ENCODE results near the gene MAPK10.

The MAPK10 gene

DNA sequence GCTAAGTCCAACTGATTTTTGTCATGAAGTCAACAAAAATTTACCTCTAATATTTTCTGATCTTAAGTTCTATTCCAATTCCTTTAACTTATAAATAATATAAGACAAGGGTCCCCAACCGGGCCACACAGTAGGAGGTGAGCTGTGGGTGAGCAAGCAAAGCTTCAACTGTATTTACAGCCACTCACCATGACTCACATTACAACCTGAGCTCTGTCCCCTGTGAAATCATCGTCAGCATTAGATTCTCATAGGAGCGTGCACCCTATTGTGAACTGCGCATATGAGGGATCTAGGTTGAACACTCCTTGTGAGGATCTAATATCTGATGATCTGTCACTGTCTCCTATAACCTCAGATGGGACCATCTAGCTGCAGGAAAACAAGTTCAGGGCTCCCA lies 227.4 kb downstream of the MAPK10 start:
- no peak for DNase-seq (ENCODE audit: low read depth)
- TF ChIP-seq, protein P1, sequence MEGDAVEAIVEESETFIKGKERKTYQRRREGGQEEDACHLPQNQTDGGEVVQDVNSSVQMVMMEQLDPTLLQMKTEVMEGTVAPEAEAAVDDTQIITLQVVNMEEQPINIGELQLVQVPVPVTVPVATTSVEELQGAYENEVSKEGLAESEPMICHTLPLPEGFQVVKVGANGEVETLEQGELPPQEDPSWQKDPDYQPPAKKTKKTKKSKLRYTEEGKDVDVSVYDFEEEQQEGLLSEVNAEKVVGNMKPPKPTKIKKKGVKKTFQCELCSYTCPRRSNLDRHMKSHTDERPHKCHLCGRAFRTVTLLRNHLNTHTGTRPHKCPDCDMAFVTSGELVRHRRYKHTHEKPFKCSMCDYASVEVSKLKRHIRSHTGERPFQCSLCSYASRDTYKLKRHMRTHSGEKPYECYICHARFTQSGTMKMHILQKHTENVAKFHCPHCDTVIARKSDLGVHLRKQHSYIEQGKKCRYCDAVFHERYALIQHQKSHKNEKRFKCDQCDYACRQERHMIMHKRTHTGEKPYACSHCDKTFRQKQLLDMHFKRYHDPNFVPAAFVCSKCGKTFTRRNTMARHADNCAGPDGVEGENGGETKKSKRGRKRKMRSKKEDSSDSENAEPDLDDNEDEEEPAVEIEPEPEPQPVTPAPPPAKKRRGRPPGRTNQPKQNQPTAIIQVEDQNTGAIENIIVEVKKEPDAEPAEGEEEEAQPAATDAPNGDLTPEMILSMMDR (IDR thresholded peaks at IDR 0.05; ENCODE audit: low read depth, low read length, missing control alignments) = no peak
- H3K4me3 ChIP-seq (ENCODE audit: low read depth, low read length) = no peak overlapping the region

DNA sequence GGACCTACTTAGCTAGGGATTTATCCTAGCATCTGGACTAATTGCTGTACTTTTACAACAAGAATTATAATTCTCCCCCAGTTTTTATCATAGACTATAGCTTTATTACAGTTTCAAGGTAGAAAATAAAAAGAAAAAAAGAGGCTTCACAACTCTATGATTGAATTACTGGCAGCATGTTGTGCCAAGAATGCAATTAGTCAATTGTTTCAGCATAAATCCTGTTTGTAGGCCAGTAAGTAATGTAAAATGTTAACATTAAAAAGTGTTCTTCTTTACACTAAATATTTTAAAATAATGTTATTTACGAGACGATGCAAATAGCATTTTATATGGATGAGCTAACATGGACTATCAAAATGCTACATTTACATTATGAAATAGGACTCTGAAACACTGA lies 228.4 kb downstream of the MAPK10 start:
- TF ChIP-seq, protein P1 (IDR thresholded peaks at IDR 0.05; ENCODE audit: low read depth, low read length, missing control alignments) = no peak
- no peak overlapping the region for H3K4me3 ChIP-seq (ENCODE audit: low read depth, low read length)
- no peak for DNase-seq (ENCODE audit: low read depth)

DNA sequence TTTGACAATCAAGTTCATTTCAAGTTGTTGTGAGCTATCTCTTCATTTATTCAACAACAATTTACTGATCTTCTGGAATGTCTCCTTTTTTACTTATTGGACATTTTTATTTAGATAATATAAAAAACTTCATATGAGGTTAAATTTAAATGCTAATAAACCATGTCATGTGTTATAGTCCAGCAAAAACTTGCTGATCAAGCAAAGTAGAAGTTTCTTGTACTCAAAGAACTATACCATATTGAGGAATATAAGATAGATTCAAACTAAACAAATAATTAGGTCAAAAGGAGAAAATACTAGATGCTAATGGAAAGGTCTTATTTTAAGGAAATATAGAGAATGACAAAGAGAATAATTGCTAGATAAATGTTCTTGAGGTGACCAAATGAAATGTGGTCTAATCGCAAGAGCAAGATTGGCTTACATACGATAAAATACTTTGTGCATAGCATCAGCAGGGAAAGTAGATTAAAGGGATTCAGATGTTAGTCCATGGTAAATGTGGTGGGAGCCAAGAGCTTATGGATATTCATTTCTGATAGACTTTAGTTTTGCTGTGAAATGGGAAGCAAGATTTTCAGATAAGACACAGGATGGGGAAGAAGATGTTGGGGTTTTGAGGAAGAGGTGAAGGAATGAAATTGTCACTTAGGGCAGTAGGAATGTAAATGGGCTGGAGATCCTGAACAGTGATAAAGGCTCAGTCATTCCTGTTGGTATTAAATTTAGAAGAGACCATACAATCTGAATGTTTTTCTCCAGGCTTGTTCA lies 229.5 kb downstream of the MAPK10 start:
- H3K4me3 ChIP-seq (ENCODE audit: low read depth, low read length) = no peak overlapping the region
- no peak for DNase-seq (ENCODE audit: low read depth)

DNA sequence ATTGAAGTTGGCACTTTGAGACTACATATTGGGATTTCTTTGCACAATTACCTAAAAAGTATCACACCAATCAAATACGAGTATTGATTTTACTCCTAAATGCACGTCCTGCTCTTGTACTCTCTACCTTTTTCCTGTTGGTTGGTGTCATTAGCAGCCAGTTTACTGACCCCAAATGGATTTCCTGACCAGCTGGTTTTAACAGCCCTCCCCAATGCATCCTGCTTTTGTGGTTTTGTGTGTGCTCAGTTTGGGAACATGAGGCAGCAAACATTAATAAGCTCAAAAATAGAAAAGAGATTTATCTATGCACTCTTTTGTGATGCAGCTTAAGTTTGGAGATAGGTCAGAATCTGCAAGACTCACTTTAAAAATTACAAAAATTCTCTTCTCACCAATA lies 230.3 kb downstream of the MAPK10 start:
- TF ChIP-seq, protein P1 (IDR thresholded peaks at IDR 0.05; ENCODE audit: low read depth, low read length, missing control alignments) = no peak
- no peak overlapping the region for H3K4me3 ChIP-seq (ENCODE audit: low read depth, low read length)
- no peak for DNase-seq (ENCODE audit: low read depth)

More for the DNA sequence above, 229.5 kb downstream of the MAPK10 start:
- TF ChIP-seq, protein P1 (IDR thresholded peaks at IDR 0.05; ENCODE audit: low read depth, low read length, missing control alignments) = no peak

DNA sequence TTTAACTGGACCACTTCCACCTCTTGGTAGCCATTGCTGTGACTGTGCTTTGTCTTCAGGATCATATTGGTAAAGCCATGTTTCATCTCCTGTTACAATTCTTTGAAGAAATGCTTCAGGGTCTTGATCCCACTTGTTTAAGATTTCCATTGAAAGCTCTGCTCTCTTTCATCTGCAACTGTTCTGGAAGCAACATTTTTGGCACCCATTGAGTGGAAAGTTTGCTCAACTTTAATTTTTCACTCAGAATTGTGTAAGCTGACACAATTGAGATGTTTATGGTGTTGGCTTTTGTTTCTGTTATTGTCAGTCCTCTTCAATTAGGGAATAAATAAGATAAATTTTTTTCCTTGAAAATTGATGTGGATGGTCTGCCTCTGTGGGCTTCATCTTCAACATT lies 237.4 kb downstream of the MAPK10 start:
- TF ChIP-seq, protein P1 (IDR thresholded peaks at IDR 0.05; ENCODE audit: low read depth, low read length, missing control alignments) = no peak
- no peak for DNase-seq (ENCODE audit: low read depth)
- H3K4me3 ChIP-seq (ENCODE audit: low read depth, low read length) = no peak overlapping the region

DNA sequence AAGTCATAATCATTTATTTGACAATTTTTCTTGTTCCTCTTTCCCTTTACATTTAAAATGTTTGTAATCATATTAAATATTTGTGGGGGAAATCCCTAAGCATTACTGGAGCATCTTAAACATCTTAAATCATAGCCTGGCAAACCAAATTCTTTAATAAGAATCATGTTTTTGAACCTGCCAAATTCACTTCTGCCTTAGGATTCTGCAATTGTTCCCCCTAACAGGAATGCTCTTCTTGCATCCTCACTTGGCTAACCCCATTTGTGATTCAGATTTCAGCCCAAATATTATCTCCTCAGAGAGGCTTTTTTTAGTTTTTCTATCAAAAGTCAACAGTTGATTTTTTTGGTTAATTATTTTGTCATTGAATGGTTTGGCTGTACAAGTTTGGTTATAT lies 241.1 kb downstream of the MAPK10 start:
- TF ChIP-seq, protein P1 (IDR thresholded peaks at IDR 0.05; ENCODE audit: low read depth, low read length, missing control alignments) = no peak
- no peak for DNase-seq (ENCODE audit: low read depth)
- H3K4me3 ChIP-seq (ENCODE audit: low read depth, low read length) = no peak overlapping the region
